H9 (cell line): ENCODE results near the gene NDUFV3. TPM values are rescaled to one million over a fixed set of nuclear protein-coding genes. Genes with fewer than 3 reads are reported as not detected.

Experiments
- DNase-seq: peaks from one replicate; pipeline ENCODE4 v3.0.0-alpha.2; 2017
- H2AFZ ChIP-seq: one replicate; pipeline ENCODE4 v1.6.1; 2013; ENCODE audit warnings: mild to moderate bottlenecking, low read length, control low read depth, moderate library complexity
- H2AK5ac ChIP-seq: 2 replicates; pipeline ENCODE4 v1.6.1; 2013; ENCODE audit warnings: low read length, control low read depth, mixed read lengths; ENCODE audit not compliant: insufficient read length
- H2BK120ac ChIP-seq: one replicate; pipeline ENCODE4 v1.6.1; 2013; ENCODE audit warnings: low read depth, mild to moderate bottlenecking, low read length, control low read depth, inconsistent platforms; ENCODE audit not compliant: poor library complexity, severe bottlenecking
- H2BK12ac ChIP-seq: 2 replicates; pipeline ENCODE4 v1.6.1; 2013; ENCODE audit warnings: low read length, control low read depth, mixed read lengths, low read depth; ENCODE audit not compliant: insufficient read length
- H2BK15ac ChIP-seq: 2 replicates; pipeline ENCODE4 v1.6.1; 2013; ENCODE audit warnings: low read depth, low read length, control low read depth
- H2BK20ac ChIP-seq: one replicate; pipeline ENCODE4 v1.6.1; 2013; ENCODE audit warnings: low read depth, mild to moderate bottlenecking, low read length, control low read depth, inconsistent platforms; ENCODE audit not compliant: poor library complexity, severe bottlenecking
- H2BK5ac ChIP-seq: 2 replicates; pipeline ENCODE4 v1.6.1; 2013; ENCODE audit warnings: low read length, control low read depth, mixed read lengths; ENCODE audit not compliant: insufficient read length
- H3K14ac ChIP-seq: 2 replicates; pipeline ENCODE4 v1.6.1; 2013; ENCODE audit warnings: low read length, control low read depth; ENCODE audit not compliant: insufficient read depth
- H3K18ac ChIP-seq: 2 replicates; pipeline ENCODE4 v1.6.1; 2013; ENCODE audit warnings: low read depth, mild to moderate bottlenecking, mixed read lengths, low read length, control low read depth; ENCODE audit not compliant: insufficient read length
- H3K23ac ChIP-seq: 2 replicates; pipeline ENCODE4 v1.6.1; 2013; ENCODE audit warnings: low read length, control low read depth, mixed read lengths, low read depth; ENCODE audit not compliant: insufficient read length
- H3K23me2 ChIP-seq: 2 replicates; pipeline ENCODE4 v1.6.1; 2013; ENCODE audit warnings: low read depth, mild to moderate bottlenecking, mixed read lengths, low read length, control low read depth; ENCODE audit not compliant: insufficient read length, poor library complexity, severe bottlenecking
- H3K27ac ChIP-seq: 2 replicates; pipeline ENCODE4 v1.5.1; 2013; ENCODE audit warnings: low read length, control low read depth, mixed read lengths, low read depth; ENCODE audit not compliant: insufficient read length
- H3K27me3 ChIP-seq: 2 replicates; pipeline ENCODE4 v1.6.1; 2013; ENCODE audit warnings: low read length, control low read depth, inconsistent platforms; ENCODE audit not compliant: insufficient read depth
- H3K4ac ChIP-seq: 2 replicates; pipeline ENCODE4 v1.6.1; 2013; ENCODE audit warnings: low read depth, mild to moderate bottlenecking, control low read depth, inconsistent platforms, low read length, moderate library complexity
- H3K4me1 ChIP-seq: 2 replicates; pipeline ENCODE4 v1.6.1; 2013; ENCODE audit warnings: low read length, control low read depth, inconsistent platforms; ENCODE audit not compliant: insufficient read depth
- H3K4me2 ChIP-seq: 2 replicates; pipeline ENCODE4 v1.6.1; 2013; ENCODE audit warnings: low read length, control low read depth, mixed read lengths; ENCODE audit not compliant: insufficient read length, insufficient read depth
- H3K56ac ChIP-seq: 2 replicates; pipeline ENCODE4 v1.6.1; 2013; ENCODE audit warnings: low read depth, mild to moderate bottlenecking, mixed read lengths, low read length, control low read depth; ENCODE audit not compliant: insufficient read length
- H3K79me1 ChIP-seq: 2 replicates; pipeline ENCODE4 v1.6.1; 2013; ENCODE audit warnings: low read depth, mild to moderate bottlenecking, moderate library complexity, low read length, control low read depth, inconsistent platforms; ENCODE audit not compliant: insufficient read depth, poor library complexity, severe bottlenecking
- H3K79me2 ChIP-seq: 2 replicates; pipeline ENCODE4 v1.6.1; 2013; ENCODE audit warnings: low read length, control low read depth, inconsistent platforms; ENCODE audit not compliant: insufficient read depth
- H3K9ac ChIP-seq: 2 replicates; pipeline ENCODE4 v1.6.1; 2013; ENCODE audit warnings: low read length, control low read depth, mixed read lengths; ENCODE audit not compliant: insufficient read length; ENCODE audit errors: extremely low read depth
- H3K9me3 ChIP-seq: one replicate; pipeline ENCODE4 v1.6.1; 2013; ENCODE audit warnings: low read depth, low read length, inconsistent platforms; ENCODE audit not compliant: control insufficient read depth
- H3T11ph ChIP-seq: one replicate; pipeline ENCODE4 v1.6.1; 2013; ENCODE audit warnings: mild to moderate bottlenecking, low read length, control low read depth, inconsistent platforms
- H4K20me1 ChIP-seq: one replicate; pipeline ENCODE4 v1.6.1; 2013; ENCODE audit not compliant: control insufficient read depth, insufficient read length, insufficient read depth
- H4K5ac ChIP-seq: 2 replicates; pipeline ENCODE4 v1.6.1; 2013; ENCODE audit warnings: low read depth, mild to moderate bottlenecking, mixed read lengths, low read length, control low read depth; ENCODE audit not compliant: insufficient read length
- H4K8ac ChIP-seq: replicated peaks from 2 replicates; pipeline ENCODE4 v1.6.1; 2013; ENCODE audit warnings: low read length, control low read depth, mixed read lengths, low read depth; ENCODE audit not compliant: insufficient read length
- H4K91ac ChIP-seq: 2 replicates; pipeline ENCODE4 v1.6.1; 2013; ENCODE audit warnings: low read depth, mild to moderate bottlenecking, moderate library complexity, mixed read lengths, low read length, control low read depth; ENCODE audit not compliant: insufficient read length
- H3K27ac Mint-ChIP-seq, 3 experiments: 2 replicates in 2 of 3; 3 replicates in 1 of 3; pipeline ENCODE4 v1.8.0; 2020 to 2021; ENCODE audit warnings: mixed read lengths in 3 of 3, mild to moderate bottlenecking in 1 of 3, moderate library complexity in 1 of 3
- H3K27me3 Mint-ChIP-seq: 2 replicates; pipeline ENCODE4 v1.8.0; 2021; ENCODE audit warnings: low read depth, mild to moderate bottlenecking, moderate library complexity, mixed read lengths
- H3K36me3 Mint-ChIP-seq, 3 experiments: 2 replicates in 2 of 3; 3 replicates in 1 of 3; pipeline ENCODE4 v1.8.0; 2020 to 2021; ENCODE audit warnings: low read depth in 3 of 3, mixed read lengths in 3 of 3; ENCODE audit not compliant: insufficient read depth in 1 of 3
- H3K4me1 Mint-ChIP-seq, 2 experiments: 2 replicates each; pipeline ENCODE4 v1.8.0; 2020; ENCODE audit warnings: mixed read lengths in 2 of 2
- H3K4me3 Mint-ChIP-seq, 2 experiments: 2 replicates in 1 of 2; 3 replicates in 1 of 2; pipeline ENCODE4 v1.8.0; 2020 to 2021; ENCODE audit warnings: mild to moderate bottlenecking in 2 of 2, mixed read lengths in 2 of 2, moderate library complexity in 1 of 2
- H3K9me3 Mint-ChIP-seq, 2 experiments: 2 replicates in 1 of 2; 3 replicates in 1 of 2; pipeline ENCODE4 v1.8.0; 2020; ENCODE audit warnings: mild to moderate bottlenecking in 2 of 2, mixed read lengths in 2 of 2, moderate library complexity in 1 of 2
- WGBS: extraction: QIAGEN DNeasy Blood & Tissue Kit; methylation state at CpG from one replicate; pipeline ENCODE4 v1.1.7; 2013; ENCODE audit warnings: missing lambda C conversion rate, low lambda C conversion rate, mixed read lengths; ENCODE audit not compliant: insufficient read length; ENCODE audit errors: extremely low coverage; 5-methylcytosine and 5-hydroxymethylcytosine counted together
- total RNA-seq: library from RNA; stranded (reverse); gene quantifications from 2 replicates; pipeline ENCODE4 v1.2.1, GENCODE V29; 2021
- TF ChIP-seq, protein P1 (sequence below): fragments of 200-600 bp; sonication (generic); conservative IDR thresholded peaks from 3 replicates; pipeline ENCODE4 v1.8.0; 2021; ENCODE audit warnings: antibody characterized with exemption, mild to moderate bottlenecking

NDUFV3 gene
- total RNA-seq, 1 experiment from 2014 or later = 35.6 TPM

DNA sequence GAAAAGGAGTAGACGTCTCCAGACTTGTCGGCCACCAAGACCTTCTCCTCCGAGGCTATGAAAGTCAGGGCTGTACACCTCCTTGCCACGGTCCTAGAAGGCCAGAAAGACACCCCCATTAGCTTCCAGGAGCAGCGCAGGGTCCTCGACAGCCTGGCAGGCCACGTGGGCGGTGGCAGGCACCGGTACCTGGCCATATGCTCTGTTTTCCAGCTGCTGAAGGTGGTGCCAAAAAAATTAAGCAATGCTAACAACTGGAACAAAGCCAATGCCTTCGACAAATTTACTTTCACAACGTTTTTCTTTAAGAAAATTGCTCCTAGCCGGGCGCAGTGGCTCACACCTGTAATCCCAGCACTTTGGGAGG, 29.6 kb upstream of the NDUFV3 start:
- no peak overlapping the region for H2BK120ac ChIP-seq
- no peaks in the 10 kb centered on the region for H3K4me1 ChIP-seq
- Mint-ChIP-seq H3K4me3 (no peak overlapping the region), H3K4me1 (peaks cover 10 to 20% of the 10 kb centered on the region in 2 experiments; a peak in 3 of 4 replicates), H3K27ac (peak overlapping the region in 1 of 3 experiments; percentile 27; a peak in 1 of 7 replicates), H3K36me3 (peaks cover 38 to 78% (median 74%) of the 10 kb centered on the region in 3 experiments), H3K27me3 (no peaks in the 10 kb centered on the region; the same call in 1 of the 2 replicates), H3K9me3 (no peaks in the 10 kb centered on the region)
- no peak overlapping the region for H4K91ac ChIP-seq
- H2BK15ac ChIP-seq = no peak overlapping the region
- H3T11ph ChIP-seq = no peak overlapping the region
- no CpG with 5 or more reads among the region's 13 CpGs for WGBS
- no peak overlapping the region for H3K4ac ChIP-seq
- H3K23me2 ChIP-seq = no peaks in the 10 kb centered on the region
- no peak overlapping the region for H2BK20ac ChIP-seq
- no peak overlapping the region for H3K18ac ChIP-seq
- no peak overlapping the region for H3K14ac ChIP-seq
- no peak for DNase-seq
- no peak overlapping the region for H3K9ac ChIP-seq
- no peak overlapping the region for H2BK5ac ChIP-seq
- no peak overlapping the region for H2BK12ac ChIP-seq
- H3K9me3 ChIP-seq = no peaks in the 10 kb centered on the region
- no peak overlapping the region for H3K4me2 ChIP-seq
- no peak overlapping the region for H3K56ac ChIP-seq
- H2AFZ ChIP-seq = no peak overlapping the region
- H3K27me3 ChIP-seq = no peaks in the 10 kb centered on the region
- no peak overlapping the region for H4K8ac ChIP-seq
- TF ChIP-seq, protein P1, sequence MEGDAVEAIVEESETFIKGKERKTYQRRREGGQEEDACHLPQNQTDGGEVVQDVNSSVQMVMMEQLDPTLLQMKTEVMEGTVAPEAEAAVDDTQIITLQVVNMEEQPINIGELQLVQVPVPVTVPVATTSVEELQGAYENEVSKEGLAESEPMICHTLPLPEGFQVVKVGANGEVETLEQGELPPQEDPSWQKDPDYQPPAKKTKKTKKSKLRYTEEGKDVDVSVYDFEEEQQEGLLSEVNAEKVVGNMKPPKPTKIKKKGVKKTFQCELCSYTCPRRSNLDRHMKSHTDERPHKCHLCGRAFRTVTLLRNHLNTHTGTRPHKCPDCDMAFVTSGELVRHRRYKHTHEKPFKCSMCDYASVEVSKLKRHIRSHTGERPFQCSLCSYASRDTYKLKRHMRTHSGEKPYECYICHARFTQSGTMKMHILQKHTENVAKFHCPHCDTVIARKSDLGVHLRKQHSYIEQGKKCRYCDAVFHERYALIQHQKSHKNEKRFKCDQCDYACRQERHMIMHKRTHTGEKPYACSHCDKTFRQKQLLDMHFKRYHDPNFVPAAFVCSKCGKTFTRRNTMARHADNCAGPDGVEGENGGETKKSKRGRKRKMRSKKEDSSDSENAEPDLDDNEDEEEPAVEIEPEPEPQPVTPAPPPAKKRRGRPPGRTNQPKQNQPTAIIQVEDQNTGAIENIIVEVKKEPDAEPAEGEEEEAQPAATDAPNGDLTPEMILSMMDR = no peak
- no peak overlapping the region for H4K5ac ChIP-seq
- H3K23ac ChIP-seq = no peak overlapping the region
- peaks cover 3% of the 10 kb centered on the region for H3K79me1 ChIP-seq
- peaks cover 41% of the 10 kb centered on the region for H3K79me2 ChIP-seq
- H2AK5ac ChIP-seq = no peak overlapping the region
- peaks cover 3% of the 10 kb centered on the region for H4K20me1 ChIP-seq
- H3K27ac ChIP-seq = no peak overlapping the region
